ENCODE measurements around the gene DUSP5. TPM values are rescaled to one million over a fixed set of nuclear protein-coding genes. Genes with fewer than 3 reads are reported as not detected.
A peak's percentile ranks its signal among the peaks of the same experiment; 100 is the strongest.

DUSP5 gene
- polyA plus RNA-seq, 3 donors: 2.3 to 23.5 (median 22.5) TPM

- WGBS, 3 donors: 23 to 28% (median 25%) methylated on average over 22 of the region's 22 CpGs
Observed at GRCh38 chr10:110496553-110497437, 912 bp upstream of the DUSP5 start.

GRCh38 chr10:110498087-110498981 lies 627 bp downstream of the DUSP5 start:
- H3K27ac ChIP-seq (ENCODE audit: low read depth, low read length): no peak overlapping the region
- WGBS, 3 donors: 4 to 6% (median 5%) methylated on average over 78 to 107 of the region's 107 CpGs

More at GRCh38 chr10:110496553-110497437, 912 bp upstream of the DUSP5 start:
- H3K27ac ChIP-seq (ENCODE audit: low read depth, low read length): no peak overlapping the region

GRCh38 chr10:110498982-110499795 lies 1.5 kb downstream of the DUSP5 start:
- 53 to 57% (median 56%) methylated on average over 21 of the region's 21 CpGs for WGBS, 3 donors

GRCh38 chr10:110499796-110500514 lies 2.2 kb downstream of the DUSP5 start:
- WGBS, 3 donors: 83 to 88% (median 84%) methylated on average over 9 of the region's 9 CpGs
- H3K27ac ChIP-seq (ENCODE audit: low read depth, low read length): no peak overlapping the region

More at GRCh38 chr10:110498982-110499795, 1.5 kb downstream of the DUSP5 start:
- no peak overlapping the region for H3K27ac ChIP-seq (ENCODE audit: low read depth, low read length)

GRCh38 chr10:110500515-110500905 lies 2.8 kb downstream of the DUSP5 start:
- no peak overlapping the region for H3K27ac ChIP-seq (ENCODE audit: low read depth, low read length)
- 67 to 76% (median 72%) methylated on average over 3 of the region's 3 CpGs for WGBS, 3 donors

- WGBS, 3 donors: 26 to 34% (median 31%) methylated on average over 9 of the region's 9 CpGs
- no peak overlapping the region for H3K27ac ChIP-seq (ENCODE audit: low read depth, low read length)
Observed at GRCh38 chr10:110501142-110501937, 3.6 kb downstream of the DUSP5 start.

- WGBS, 3 donors: 49 to 60% (median 56%) methylated on average over 6 of the region's 6 CpGs
- H3K27ac ChIP-seq (ENCODE audit: low read depth, low read length): no peak overlapping the region
Observed at GRCh38 chr10:110502072-110502845, 4.6 kb downstream of the DUSP5 start.

- no peak overlapping the region for H3K27ac ChIP-seq (ENCODE audit: low read depth, low read length)
- WGBS, 3 donors: 7 to 35% (median 7%) methylated on average over 3 of the region's 3 CpGs
Observed at GRCh38 chr10:110502851-110503301, 5.2 kb downstream of the DUSP5 start.

GRCh38 chr10:110503528-110504110 lies 5.9 kb downstream of the DUSP5 start:
- peak overlapping the region; percentile 39 for H3K27ac ChIP-seq (ENCODE audit: low read depth, low read length)
- 22 to 47% (median 35%) methylated on average over 4 of the region's 4 CpGs for WGBS, 3 donors

- peak overlapping the region; percentile 39 for H3K27ac ChIP-seq (ENCODE audit: low read depth, low read length)
- WGBS, 3 donors: 5 to 64% (median 10%) methylated on average over 4 of the region's 4 CpGs
Observed at GRCh38 chr10:110504111-110504735, 6.5 kb downstream of the DUSP5 start.

- no peak overlapping the region for H3K27ac ChIP-seq (ENCODE audit: low read depth, low read length)
- WGBS, 3 donors: 66 to 76% (median 66%) methylated on average over 6 of the region's 6 CpGs
Observed at GRCh38 chr10:110505130-110505770, 7.5 kb downstream of the DUSP5 start.

- 81 to 87% (median 82%) methylated on average over 2 of the region's 2 CpGs for WGBS, 3 donors
- no peak overlapping the region for H3K27ac ChIP-seq (ENCODE audit: low read depth, low read length)
Observed at GRCh38 chr10:110506448-110506847, 8.7 kb downstream of the DUSP5 start.

- H3K27ac ChIP-seq (ENCODE audit: low read depth, low read length): no peak overlapping the region
- WGBS, 3 donors: 81 to 87% (median 85%) methylated on average over 6 of the region's 6 CpGs
Observed at GRCh38 chr10:110507346-110507745, 9.6 kb downstream of the DUSP5 start.

GRCh38 chr10:110508159-110508788 lies 10.6 kb downstream of the DUSP5 start:
- H3K27ac ChIP-seq (ENCODE audit: low read depth, low read length): no peak overlapping the region
- WGBS, 3 donors: 75 to 84% (median 81%) methylated on average over 9 of the region's 9 CpGs
